HEK293 (cell line): ENCODE results near the gene FANCC.

Source experiments
- CTCF ChIA-PET: fragments of 350-600 bp; formaldehyde crosslinking; extraction: SDS; loops from one replicate; lab custom pipeline; 2021; ENCODE audit warnings: antibody characterized with exemption; lab: Yijun Ruan, JAX
- POLR2A ChIA-PET: fragments of 300-600 bp; formaldehyde crosslinking; extraction: SDS; loops from one replicate; lab custom pipeline; 2020; ENCODE audit warnings: antibody characterized with exemption, inconsistent platforms; lab: Yijun Ruan, JAX
- H3K27ac ChIP-seq: fragments of 200-500 bp; sonication (Bioruptor generic); 2 replicates; pipeline ENCODE4 v1.5.1; 2014; ENCODE audit warnings: low read depth, low read length, control low read depth, inconsistent platforms; ENCODE audit errors: extremely low read depth
- H3K36me3 ChIP-seq, 2 experiments: fragments of 200-500 bp in 1 of 2; sonication (Bioruptor generic) in 1 of 2; 1 replicate in 1 of 2; 2 replicates in 1 of 2; pipeline ENCODE4 v1.5.1; 2014 to 2017; ENCODE audit warnings: inconsistent platforms in 2 of 2, low read length in 2 of 2; ENCODE audit not compliant: control insufficient read depth in 2 of 2, insufficient read depth in 1 of 2
- H3K4me1 ChIP-seq: fragments of 200-500 bp; sonication (Bioruptor generic); 2 replicates; pipeline ENCODE4 v1.5.1; 2014; ENCODE audit warnings: mild to moderate bottlenecking, low read length, inconsistent platforms; ENCODE audit not compliant: control insufficient read depth, insufficient read depth
- H3K4me3 ChIP-seq: 2 replicates; pipeline ENCODE4 v1.5.1; 2011; ENCODE audit warnings: low read depth, mild to moderate bottlenecking, control low read depth, low read length, moderate library complexity
- H3K9me3 ChIP-seq: fragments of 200-500 bp; sonication (Bioruptor generic); 2 replicates; pipeline ENCODE4 v1.5.1; 2014; ENCODE audit warnings: low read depth, low read length, inconsistent platforms; ENCODE audit not compliant: control insufficient read depth, insufficient read depth
- CTCF ChIP-seq: fragments of 450-650 bp; formaldehyde crosslinking; IDR thresholded peaks from 2 replicates; pipeline ENCODE4 v1.5.1; 2016; ENCODE audit warnings: missing biosample characterization, missing genetic modification characterization
- GFI1B ChIP-seq: fragments of 450-650 bp; formaldehyde crosslinking; IDR thresholded peaks from 2 replicates; pipeline ENCODE4 v1.5.1; 2016; ENCODE audit warnings: missing biosample characterization, missing genetic modification characterization
- GLIS1 ChIP-seq: fragments of 450-650 bp; formaldehyde crosslinking; IDR thresholded peaks from 2 replicates; pipeline ENCODE4 v1.5.1; 2016; ENCODE audit warnings: missing biosample characterization, missing genetic modification characterization
- IKZF3 ChIP-seq: fragments of 450-650 bp; IDR thresholded peaks from 2 replicates; pipeline ENCODE4 v1.5.0; 2018; ENCODE audit warnings: missing biosample characterization, mild to moderate bottlenecking, missing genetic modification characterization, moderate library complexity
- KLF8 ChIP-seq: fragments of 450-650 bp; formaldehyde crosslinking; IDR thresholded peaks from 2 replicates; pipeline ENCODE4 v1.5.1; 2016; ENCODE audit warnings: missing biosample characterization, missing genetic modification characterization
- KLF9 ChIP-seq: fragments of 450-650 bp; formaldehyde crosslinking; IDR thresholded peaks from 2 replicates; pipeline ENCODE4 v1.5.1; 2016; ENCODE audit warnings: missing biosample characterization, missing genetic modification characterization, low read depth
- OSR2 ChIP-seq: fragments of 450-650 bp; formaldehyde crosslinking; IDR thresholded peaks from 2 replicates; pipeline ENCODE4 v1.5.1; 2016; ENCODE audit warnings: missing biosample characterization, missing genetic modification characterization
- PRDM6 ChIP-seq: fragments of 450-650 bp; formaldehyde crosslinking; IDR thresholded peaks from 2 replicates; pipeline ENCODE4 v1.5.1; 2017; ENCODE audit warnings: missing biosample characterization, missing genetic modification characterization
- REST ChIP-seq: fragments of 450-650 bp; formaldehyde crosslinking; IDR thresholded peaks from 2 replicates; pipeline ENCODE4 v1.5.1; 2016; ENCODE audit warnings: missing biosample characterization, missing genetic modification characterization
- SP7 ChIP-seq: fragments of 450-650 bp; formaldehyde crosslinking; IDR thresholded peaks from 2 replicates; pipeline ENCODE4 v1.5.1; 2016; ENCODE audit warnings: missing biosample characterization, missing genetic modification characterization
- ZBTB44 ChIP-seq: fragments of 450-650 bp; IDR thresholded peaks from 2 replicates; pipeline ENCODE4 v1.5.1; 2018; ENCODE audit warnings: missing biosample characterization, mild to moderate bottlenecking, missing genetic modification characterization
- ZNF18 ChIP-seq: fragments of 450-650 bp; formaldehyde crosslinking; IDR thresholded peaks from 2 replicates; pipeline ENCODE4 v1.5.1; 2016; ENCODE audit warnings: missing biosample characterization, missing genetic modification characterization
- ZNF274 ChIP-seq, 2 experiments: fragments of 200-500 bp in 1 of 2; fragments of 450-650 bp in 1 of 2; sonication (Bioruptor generic) in 1 of 2; formaldehyde crosslinking in 1 of 2; IDR thresholded peaks; 2 replicates each; pipeline versions ENCODE4 v1.5.1 to v1.6.1; 2014 to 2016; ENCODE audit warnings: borderline replicate concordance in 1 of 2, inconsistent platforms in 1 of 2, low read length in 1 of 2, missing biosample characterization in 1 of 2, missing genetic modification characterization in 1 of 2
- ZNF292 ChIP-seq: fragments of 450-650 bp; formaldehyde crosslinking; IDR thresholded peaks from 2 replicates; pipeline ENCODE4 v1.5.1; 2016; ENCODE audit warnings: low read depth, missing biosample characterization, missing genetic modification characterization, borderline replicate concordance
- ZNF350 ChIP-seq: fragments of 450-650 bp; formaldehyde crosslinking; IDR thresholded peaks from 2 replicates; pipeline ENCODE4 v1.5.0; 2017; ENCODE audit warnings: missing biosample characterization, mild to moderate bottlenecking, missing genetic modification characterization
- ZNF398 ChIP-seq: fragments of 450-650 bp; formaldehyde crosslinking; IDR thresholded peaks from 2 replicates; pipeline ENCODE4 v1.5.1; 2017; ENCODE audit warnings: missing biosample characterization, missing genetic modification characterization
- ZNF404 ChIP-seq: fragments of 450-650 bp; formaldehyde crosslinking; IDR thresholded peaks from 2 replicates; pipeline ENCODE4 v1.5.1; 2017; ENCODE audit warnings: missing biosample characterization, missing genetic modification characterization
- ZNF629 ChIP-seq: fragments of 450-650 bp; formaldehyde crosslinking; IDR thresholded peaks from 2 replicates; pipeline ENCODE4 v1.5.1; 2017; ENCODE audit warnings: missing biosample characterization, missing genetic modification characterization
- ZNF658 ChIP-seq: fragments of 450-650 bp; formaldehyde crosslinking; IDR thresholded peaks from 2 replicates; pipeline ENCODE4; 2016; ENCODE audit warnings: missing biosample characterization, missing genetic modification characterization
- ZNF660 ChIP-seq: fragments of 450-650 bp; IDR thresholded peaks from 2 replicates; pipeline ENCODE4 v1.5.1; 2018; ENCODE audit warnings: missing biosample characterization, mild to moderate bottlenecking, missing genetic modification characterization
- ZNF843 ChIP-seq: fragments of 450-650 bp; formaldehyde crosslinking; IDR thresholded peaks from 2 replicates; pipeline ENCODE4 v1.5.1; 2016; ENCODE audit warnings: missing biosample characterization, missing genetic modification characterization

FANCC gene

GRCh38 chr9:95171596-95171995 is 145.9 kb downstream of the FANCC start:
- Histone ChIP-seq H3K4me1 (no peaks in the 10 kb centered on the region), H3K9me3 (no peaks in the 10 kb centered on the region), H3K27ac (no peak overlapping the region), H3K36me3 (no peaks in the 10 kb centered on the region), H3K4me3 (no peak overlapping the region)
- TF ChIP-seq ZNF660 (tag by site-specific recombination): no peak
- no peak for TF ChIP-seq KLF9 (tag by site-specific recombination)
- TF ChIP-seq REST (tag by site-specific recombination): no peak
- no peak for TF ChIP-seq ZNF350 (tag by site-specific recombination)
- no peak for TF ChIP-seq ZNF658 (tag by site-specific recombination)
- TF ChIP-seq PRDM6 (tag by site-specific recombination): no peak
- TF ChIP-seq KLF8: no peak
- ChIA-PET POLR2A (interaction anchor here (0.6 kb wide), 1 partner anchor 16 kb away, joined by 3 read pairs; no protein-coding TSS in a partner anchor), CTCF (interaction anchor here (0.6 to 0.8 kb wide), 4 partner anchors 87 to 376 kb away, joined by 3 to 5 read pairs (median 4); no protein-coding TSS in a partner anchor)

- Histone ChIP-seq H3K9me3 (no peaks in the 10 kb centered on the region), H3K4me3 (no peak overlapping the region), H3K36me3 (no peaks in the 10 kb centered on the region), H3K4me1 (no peaks in the 10 kb centered on the region), H3K27ac (no peak overlapping the region)
- CTCF ChIA-PET: interaction anchor here (0.6 to 0.8 kb wide), 4 partner anchors 88 to 375 kb away, joined by 3 to 5 read pairs (median 4); no protein-coding TSS in a partner anchor
- POLR2A ChIA-PET: interaction anchor here (0.6 kb wide), 1 partner anchor 16 kb away, joined by 3 read pairs; no protein-coding TSS in a partner anchor
- TF ChIP-seq ZNF18 (peak; percentile 26; the same call in 1 of the 2 replicates), SP7 (tag by site-specific recombination) (peak; percentile 70), ZNF404 (no peak), GLIS1 (peak; percentile 23; the same call in 1 of the 2 replicates), IKZF3 (tag by site-specific recombination) (0 out of 2 replicates have a peak, but pooled peaks have one; percentile 29), OSR2 (tag by site-specific recombination) (peak; percentile 41), GFI1B (peak; percentile 73; the same call in 1 of the 2 replicates), ZNF292 (tag by site-specific recombination) (no peak), ZNF843 (tag by site-specific recombination) (peak; percentile 48), ZNF660 (tag by site-specific recombination) (peak; percentile 40; the same call in 1 of the 2 replicates), ZNF274 (IDR thresholded peaks at IDR 0.05; ENCODE audit: low read length) (no peak), ZNF274 (tag by site-specific recombination; IDR thresholded peaks at IDR 0.05; ENCODE audit: borderline replicate concordance) (no peak), CTCF (tag by site-specific recombination) (no peak), ZNF398 (tag by site-specific recombination) (no peak; the same call in 1 of the 2 replicates), ZNF629 (tag by site-specific recombination) (peak; percentile 64), ZBTB44 (tag by site-specific recombination) (peak; percentile 79)
Observed at GRCh38 chr9:95171001-95171400, 146.5 kb downstream of the FANCC start.
